Vagina (tissue), 2 donors: Measurements from ENCODE around the gene APOL1. TPM values are rescaled to one million over a fixed set of nuclear protein-coding genes. Genes with fewer than 3 reads are reported as not detected.
"Not testable (repeated sequence)": the region's sequence is repeated elsewhere in the genome, so short reads cannot be mapped to it uniquely, and the experiment has no call there.

Experiments
- DNase-seq, 2 donors: peaks; one replicate each; pipeline ENCODE4 v3.0.0-alpha.2; 2017; ENCODE audit errors: extremely low spot score in 2 of 2
- H3K27ac ChIP-seq: fragments of 200-600 bp; sonication (generic); one replicate; pipeline ENCODE4 v1.5.1; 2019
- H3K27me3 ChIP-seq: fragments of 200-600 bp; sonication (generic); one replicate; pipeline ENCODE4 v1.5.1; 2019
- H3K36me3 ChIP-seq, 2 donors: fragments of 200-600 bp; sonication (generic); one replicate each; pipeline ENCODE4 v1.5.1; 2017 to 2019
- H3K4me1 ChIP-seq: fragments of 200-600 bp; sonication (generic); one replicate; pipeline ENCODE4 v1.5.1; 2019
- H3K4me3 ChIP-seq, 2 donors: fragments of 200-600 bp; sonication (generic); 1 replicate in 1 of 2; 2 replicates in 1 of 2; pipeline ENCODE4 v1.5.1; 2016 to 2019
- H3K9me3 ChIP-seq: fragments of 200-600 bp; sonication (generic); one replicate; pipeline ENCODE4 v1.5.1; 2019
- POLR2A ChIP-seq, 2 donors: fragments of 450-650 bp; IDR thresholded peaks; one replicate each; pipeline ENCODE4 v1.6.1; 2017; ENCODE audit warnings: antibody characterized with exemption in 2 of 2, mild to moderate bottlenecking in 2 of 2, moderate library complexity in 2 of 2
- POLR2AphosphoS5 ChIP-seq, 2 donors: sonication (generic); formaldehyde crosslinking; IDR thresholded peaks; one replicate each; pipeline ENCODE4 v1.9.0; 2017; ENCODE audit warnings: antibody characterized with exemption in 2 of 2, mild to moderate bottlenecking in 2 of 2, low read depth in 1 of 2; ENCODE audit not compliant: insufficient read depth in 1 of 2
- intact Hi-C: fragments of 100-400 bp; cut with DNase I; formaldehyde crosslinking; loops from one replicate; pipeline ENCODE4 v1.15.1; 2023
- total RNA-seq: library from RNA; depleted of rRNA; stranded (reverse); fragments of >200 nt; gene quantifications from one replicate; pipeline ENCODE4 v1.2.3, GENCODE V29; 2016
- TF ChIP-seq, protein P1 (sequence below), 3 experiments: fragments of 450-650 bp in 2 of 3; fragments of 200-600 bp in 1 of 3; sonication (generic) in 1 of 3; IDR thresholded peaks; one replicate each; pipeline ENCODE4 v1.5.1; 2017 to 2019; ENCODE audit warnings: antibody characterized with exemption in 3 of 3, mild to moderate bottlenecking in 2 of 3, moderate library complexity in 2 of 3

Gene APOL1, protein sequence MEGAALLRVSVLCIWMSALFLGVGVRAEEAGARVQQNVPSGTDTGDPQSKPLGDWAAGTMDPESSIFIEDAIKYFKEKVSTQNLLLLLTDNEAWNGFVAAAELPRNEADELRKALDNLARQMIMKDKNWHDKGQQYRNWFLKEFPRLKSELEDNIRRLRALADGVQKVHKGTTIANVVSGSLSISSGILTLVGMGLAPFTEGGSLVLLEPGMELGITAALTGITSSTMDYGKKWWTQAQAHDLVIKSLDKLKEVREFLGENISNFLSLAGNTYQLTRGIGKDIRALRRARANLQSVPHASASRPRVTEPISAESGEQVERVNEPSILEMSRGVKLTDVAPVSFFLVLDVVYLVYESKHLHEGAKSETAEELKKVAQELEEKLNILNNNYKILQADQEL
- total RNA-seq = 28.5 TPM

DNA sequence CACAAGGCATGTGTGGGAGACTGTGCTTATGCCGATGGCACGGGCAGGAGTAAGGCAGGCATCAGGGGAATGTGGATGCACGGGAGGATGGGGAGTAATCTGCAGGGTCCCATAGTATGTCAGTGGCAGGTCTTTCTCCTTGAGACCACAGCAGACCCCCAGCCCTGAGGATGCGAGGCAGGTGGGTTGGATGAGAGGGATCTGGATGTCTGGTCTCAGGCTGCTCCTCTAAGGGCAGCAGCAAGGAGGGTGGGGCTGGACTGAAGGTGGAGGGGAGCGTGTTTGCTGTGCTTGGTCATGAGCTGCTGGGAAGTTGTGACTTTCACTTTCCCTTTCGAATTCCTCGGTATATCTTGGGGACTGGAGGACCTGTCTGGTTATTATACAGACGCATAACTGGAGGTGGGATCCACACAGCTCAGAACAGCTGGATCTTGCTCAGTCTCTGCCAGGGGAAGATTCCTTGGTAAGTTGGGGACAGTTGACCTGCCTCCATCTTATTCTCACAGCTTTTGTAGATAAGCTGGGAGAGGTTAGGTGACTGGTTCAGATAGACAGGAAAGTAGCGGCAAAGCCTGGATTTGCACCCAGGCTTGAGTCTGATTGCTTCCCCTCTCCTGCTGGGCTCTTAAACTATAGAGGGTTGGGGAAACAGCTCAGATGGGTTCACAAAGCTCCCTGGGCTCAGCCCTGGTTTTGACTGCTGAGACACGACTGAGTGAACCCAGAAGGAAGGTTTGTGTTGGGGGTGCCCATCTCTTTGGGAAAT is at the start of gene APOL1:
TSS of gene APOL1 (plus strand) at position 380 of the 769 bp plus-strand sequence. CDS start 1,823 bp downstream, outside the sequence.
- peak within 1 kb of the TSS; percentile 38 to 55 for H3K4me3 ChIP-seq
- DNase-seq = peak in 1 of 2 donors; percentile 93
- peaks cover 37% of the 10 kb centered on the region for H3K4me1 ChIP-seq
- TF ChIP-seq POLR2AphosphoS5 (IDR thresholded peaks at IDR 0.05; ENCODE audit: insufficient read depth in 1 of 2, low read depth in 1 of 2) = peak in 1 of 2 donors; percentile 59
- TF ChIP-seq, protein P1, sequence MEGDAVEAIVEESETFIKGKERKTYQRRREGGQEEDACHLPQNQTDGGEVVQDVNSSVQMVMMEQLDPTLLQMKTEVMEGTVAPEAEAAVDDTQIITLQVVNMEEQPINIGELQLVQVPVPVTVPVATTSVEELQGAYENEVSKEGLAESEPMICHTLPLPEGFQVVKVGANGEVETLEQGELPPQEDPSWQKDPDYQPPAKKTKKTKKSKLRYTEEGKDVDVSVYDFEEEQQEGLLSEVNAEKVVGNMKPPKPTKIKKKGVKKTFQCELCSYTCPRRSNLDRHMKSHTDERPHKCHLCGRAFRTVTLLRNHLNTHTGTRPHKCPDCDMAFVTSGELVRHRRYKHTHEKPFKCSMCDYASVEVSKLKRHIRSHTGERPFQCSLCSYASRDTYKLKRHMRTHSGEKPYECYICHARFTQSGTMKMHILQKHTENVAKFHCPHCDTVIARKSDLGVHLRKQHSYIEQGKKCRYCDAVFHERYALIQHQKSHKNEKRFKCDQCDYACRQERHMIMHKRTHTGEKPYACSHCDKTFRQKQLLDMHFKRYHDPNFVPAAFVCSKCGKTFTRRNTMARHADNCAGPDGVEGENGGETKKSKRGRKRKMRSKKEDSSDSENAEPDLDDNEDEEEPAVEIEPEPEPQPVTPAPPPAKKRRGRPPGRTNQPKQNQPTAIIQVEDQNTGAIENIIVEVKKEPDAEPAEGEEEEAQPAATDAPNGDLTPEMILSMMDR (IDR thresholded peaks at IDR 0.05) = no peak
- intact Hi-C loops = no loop called here
- peak within 1 kb of the TSS; percentile 82 for H3K27ac ChIP-seq
- no peaks in the 10 kb centered on the region for H3K36me3 ChIP-seq
- no peaks in the 10 kb centered on the region for H3K9me3 ChIP-seq
- H3K27me3 ChIP-seq = no peaks in the 10 kb centered on the region

DNA sequence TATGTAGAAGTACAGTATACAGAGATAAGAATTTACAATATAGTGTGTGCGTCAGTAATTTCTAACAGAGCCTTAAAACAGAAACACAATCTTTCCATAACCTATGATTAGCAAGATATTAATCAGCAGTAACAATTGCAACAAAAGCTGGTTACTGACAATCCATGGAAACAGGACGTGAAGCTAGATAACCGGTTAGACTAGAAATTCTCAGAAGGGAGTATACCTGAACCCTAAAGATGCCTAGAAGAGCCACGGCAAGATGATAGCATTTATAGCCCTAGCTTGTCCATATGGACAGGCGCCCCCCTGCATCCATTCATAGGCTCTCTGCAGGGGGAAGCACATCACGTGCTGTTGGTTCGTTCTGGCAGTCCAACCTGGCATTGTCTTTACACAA is 49.5 kb upstream of the APOL1 start:
- H3K36me3 ChIP-seq, intact Hi-C loops, H3K4me1 ChIP-seq, H3K27me3 ChIP-seq, H3K9me3 ChIP-seq, DNase-seq, H3K4me3 ChIP-seq, H3K27ac ChIP-seq: not testable (repeated sequence)
- peak in 1 of 2 donors; percentile 50 for TF ChIP-seq POLR2AphosphoS5 (IDR thresholded peaks at IDR 0.05; ENCODE audit: insufficient read depth in 1 of 2, low read depth in 1 of 2)

DNA sequence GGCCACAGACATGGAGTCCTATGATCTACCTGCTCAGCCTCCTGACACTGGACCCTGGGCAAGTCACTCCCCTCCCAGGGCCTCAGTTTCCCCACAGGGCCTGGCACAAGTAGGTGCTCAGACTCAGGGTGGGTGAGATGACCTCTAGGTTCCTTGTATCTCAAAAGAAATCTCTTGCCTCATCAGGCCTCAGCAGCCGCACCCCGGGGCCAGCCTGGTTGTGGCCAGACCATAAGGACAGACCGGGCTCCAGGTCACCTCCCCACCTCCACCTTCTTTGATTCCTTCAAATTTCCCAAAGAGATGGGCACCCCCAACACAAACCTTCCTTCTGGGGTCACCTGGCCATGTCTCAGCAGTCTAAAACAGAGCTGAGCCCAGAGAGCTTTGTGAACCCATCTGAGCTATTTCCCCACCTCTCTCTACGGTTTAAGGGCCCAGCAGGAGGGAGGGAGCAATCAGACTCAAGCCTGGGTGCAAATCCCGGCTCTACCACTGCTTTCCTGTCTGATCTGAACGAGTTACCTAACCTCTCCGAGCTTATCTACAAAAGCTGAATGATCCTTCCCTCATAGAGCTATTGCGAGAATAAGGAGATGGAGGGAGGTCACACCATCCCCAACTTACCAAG is 48.8 kb upstream of the APOL1 start:
- DNase-seq = no peak
- intact Hi-C loops = no loop called here
- H3K27ac ChIP-seq = no peak overlapping the region
- no peaks in the 10 kb centered on the region for H3K27me3 ChIP-seq
- TF ChIP-seq POLR2A (IDR thresholded peaks at IDR 0.05) (no peak), POLR2AphosphoS5 (IDR thresholded peaks at IDR 0.05; ENCODE audit: insufficient read depth in 1 of 2, low read depth in 1 of 2) (no peak)
- TF ChIP-seq, protein P1 (IDR thresholded peaks at IDR 0.05) = no peak
- no peaks in the 10 kb centered on the region for H3K9me3 ChIP-seq
- no peak overlapping the region for H3K4me3 ChIP-seq
- H3K36me3 ChIP-seq = no peaks in the 10 kb centered on the region
- H3K4me1 ChIP-seq = peaks cover 8% of the 10 kb centered on the region

DNA sequence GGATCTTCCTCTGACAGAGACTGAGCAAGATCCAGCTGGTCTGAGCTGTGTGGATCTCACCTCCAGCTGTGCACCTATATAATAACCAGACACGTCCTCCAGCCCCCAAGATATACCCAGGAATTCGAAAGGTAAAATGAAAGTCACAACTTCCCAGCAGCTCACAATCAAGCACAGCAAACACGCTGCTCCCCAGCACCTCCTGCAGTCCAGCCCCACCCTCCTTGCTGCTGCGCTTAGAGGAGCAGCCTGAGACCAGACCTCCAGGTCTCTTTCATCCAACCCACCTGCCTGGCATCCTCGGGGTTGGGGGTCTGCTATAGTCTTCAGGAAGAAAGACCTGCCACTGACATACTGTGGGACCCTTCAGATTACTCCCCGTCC is 48.3 kb upstream of the APOL1 start:
- Histone ChIP-seq H3K4me1 (peaks cover 8% of the 10 kb centered on the region), H3K27me3 (no peaks in the 10 kb centered on the region), H3K4me3 (no peak overlapping the region), H3K9me3 (no peaks in the 10 kb centered on the region), H3K36me3 (no peaks in the 10 kb centered on the region), H3K27ac (no peak overlapping the region)
- DNase-seq = no peak
- intact Hi-C loops = no loop called here
- TF ChIP-seq, protein P1 (IDR thresholded peaks at IDR 0.05) = no peak
- TF ChIP-seq POLR2AphosphoS5 (IDR thresholded peaks at IDR 0.05; ENCODE audit: insufficient read depth in 1 of 2, low read depth in 1 of 2) (no peak), POLR2A (IDR thresholded peaks at IDR 0.05) (no peak)

DNA sequence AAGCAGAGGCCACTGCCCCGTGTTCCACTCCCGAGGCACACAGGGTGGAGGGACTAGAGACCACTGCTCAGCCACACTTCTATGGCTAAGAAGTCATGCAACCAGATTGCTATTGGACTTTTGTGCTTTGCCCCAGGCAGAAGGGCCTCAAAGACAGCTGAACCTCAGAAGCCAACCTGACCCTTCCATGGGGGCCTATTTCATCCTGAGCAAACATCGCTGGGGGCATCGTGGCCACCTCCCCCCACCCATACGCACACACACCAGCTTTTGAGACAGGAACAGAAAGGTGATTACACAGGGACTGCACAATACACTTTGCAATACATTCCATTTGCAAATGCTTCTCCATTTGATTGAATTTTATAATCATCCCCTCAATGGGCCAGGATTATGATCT is 47.4 kb upstream of the APOL1 start:
- H3K27me3 ChIP-seq, H3K27ac ChIP-seq, H3K4me3 ChIP-seq, H3K9me3 ChIP-seq, H3K36me3 ChIP-seq, H3K4me1 ChIP-seq, DNase-seq, intact Hi-C loops: not testable (repeated sequence)
